ENCODE measurements around the gene WFDC12.

The WFDC12 gene

DNA sequence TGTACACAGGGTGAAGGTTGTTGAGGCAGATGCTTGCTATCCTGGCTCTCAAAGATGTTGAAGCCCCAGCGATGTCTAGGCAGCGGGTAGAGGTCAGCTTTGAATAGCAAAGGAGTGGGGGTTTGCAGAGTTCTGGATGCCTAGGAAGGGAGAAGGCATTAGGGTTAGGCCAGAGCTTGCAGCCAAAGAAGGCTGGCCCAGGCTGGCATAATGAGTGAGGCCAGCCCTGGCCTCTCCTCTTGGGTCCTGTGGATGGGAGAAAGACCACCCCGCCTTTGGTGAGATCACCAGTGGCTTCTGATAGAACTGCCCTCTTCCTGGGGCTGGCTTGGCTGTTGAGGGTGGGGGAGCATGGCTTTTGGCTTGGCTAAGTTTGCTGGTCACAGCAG is 8.9 kb downstream of the WFDC12 start:
- no peak for DNase-seq (ENCODE audit: low read depth)

GRCh38 chr20:45114465-45115385 is 9.5 kb downstream of the WFDC12 start, which contains the start of gene WFDC5:
WFDC5 (minus strand) TSS chr20:45115174; CDS start chr20:45115083, 91 bp downstream.
- no peak for DNase-seq (ENCODE audit: low read depth)

- DNase-seq (ENCODE audit: low read depth) = no peak
Observed at GRCh38 chr20:45113865-45114264, 10.4 kb downstream of the WFDC12 start.

- DNase-seq (ENCODE audit: low read depth) = no peak
Observed at GRCh38 chr20:45112754-45113153, 11.5 kb downstream of the WFDC12 start.

GRCh38 chr20:45111799-45112471 is 12.3 kb downstream of the WFDC12 start:
- DNase-seq (ENCODE audit: low read depth) = peak; percentile 51

DNA sequence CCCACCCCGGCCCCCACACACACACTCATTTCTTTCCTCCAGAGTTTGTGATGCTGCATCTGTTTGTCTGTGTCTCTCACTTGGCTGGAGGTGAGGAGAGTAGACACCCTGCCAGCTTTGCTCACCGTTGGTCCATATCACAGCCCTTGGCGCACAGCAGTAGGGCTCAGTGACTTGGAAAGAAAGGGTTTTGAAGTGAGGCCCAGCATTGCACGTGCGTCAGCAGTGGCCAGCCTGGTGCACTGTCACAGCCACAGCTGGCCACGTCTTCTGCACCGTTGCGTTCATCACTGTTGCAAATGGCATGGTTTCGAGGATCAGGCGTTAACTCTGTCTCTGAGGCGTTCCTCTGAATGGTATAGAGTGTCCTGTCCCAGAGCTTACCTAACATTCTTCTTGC is 13.0 kb downstream of the WFDC12 start:
- DNase-seq (ENCODE audit: low read depth) = no peak

- DNase-seq (ENCODE audit: low read depth) = no peak
Observed at GRCh38 chr20:45110301-45110700, 14.0 kb downstream of the WFDC12 start.

DNA sequence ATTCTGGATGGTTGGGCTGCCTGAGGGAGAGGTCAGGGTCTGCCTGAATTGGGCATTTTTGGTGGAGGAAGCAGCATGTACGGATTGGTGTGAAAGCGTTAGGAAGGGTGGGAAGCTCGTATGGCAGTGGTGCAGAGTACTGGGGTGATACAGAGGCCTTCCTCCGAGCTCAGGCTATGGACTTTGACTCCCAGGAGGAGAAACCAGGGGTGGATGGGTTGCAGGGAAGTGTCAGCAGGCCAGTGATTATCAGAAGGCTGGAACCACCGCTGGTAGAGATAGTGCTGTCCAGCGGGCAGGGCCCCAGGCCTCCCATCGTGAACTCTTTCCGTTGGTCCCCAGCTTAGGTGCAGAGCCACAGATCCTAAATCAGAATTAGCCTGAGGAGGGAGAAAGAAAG is 14.6 kb downstream of the WFDC12 start:
- no peak for DNase-seq (ENCODE audit: low read depth)

DNA sequence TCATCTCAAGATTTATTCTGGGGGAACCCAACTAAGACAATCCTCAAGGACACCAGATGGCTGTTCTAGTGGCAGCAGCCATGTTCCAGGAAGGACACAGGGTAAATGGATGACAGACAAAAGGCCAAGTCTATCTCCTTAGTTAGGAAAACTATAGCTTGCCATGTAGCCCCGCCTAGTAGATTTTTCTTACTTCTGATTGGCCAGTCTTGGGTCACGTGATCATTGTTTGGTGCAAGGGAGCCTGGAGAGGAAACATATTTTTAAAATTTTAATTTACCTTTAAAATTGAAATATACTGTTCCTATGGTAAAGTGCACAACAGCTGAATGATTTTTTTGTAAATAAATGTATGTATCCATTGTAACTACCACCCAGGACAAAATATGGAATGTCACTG is 18.9 kb downstream of the WFDC12 start:
- no peak for DNase-seq (ENCODE audit: low read depth)

DNA sequence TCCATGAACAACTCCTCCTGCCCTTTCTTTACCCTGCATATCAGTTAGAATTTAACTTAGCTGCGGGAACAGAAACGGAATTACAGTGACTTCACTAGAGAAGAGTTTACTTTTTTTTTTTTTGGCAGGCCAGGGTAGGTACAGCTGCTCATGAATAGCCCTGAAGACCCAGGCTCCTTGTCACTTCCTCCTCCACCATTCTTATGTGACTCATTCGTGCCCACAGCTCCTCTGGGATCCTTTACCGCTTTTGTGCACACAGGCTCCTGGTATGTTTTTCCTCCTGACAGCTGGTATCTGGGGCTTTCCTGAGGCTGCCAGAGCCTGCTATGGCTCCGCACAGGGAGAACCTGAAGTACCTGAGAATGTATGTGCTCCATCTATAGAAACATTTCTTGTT is 19.5 kb downstream of the WFDC12 start:
- DNase-seq (ENCODE audit: low read depth) = peak; percentile 88

GRCh38 chr20:45103072-45103471 is 21.2 kb downstream of the WFDC12 start:
- DNase-seq (ENCODE audit: low read depth) = no peak

DNA sequence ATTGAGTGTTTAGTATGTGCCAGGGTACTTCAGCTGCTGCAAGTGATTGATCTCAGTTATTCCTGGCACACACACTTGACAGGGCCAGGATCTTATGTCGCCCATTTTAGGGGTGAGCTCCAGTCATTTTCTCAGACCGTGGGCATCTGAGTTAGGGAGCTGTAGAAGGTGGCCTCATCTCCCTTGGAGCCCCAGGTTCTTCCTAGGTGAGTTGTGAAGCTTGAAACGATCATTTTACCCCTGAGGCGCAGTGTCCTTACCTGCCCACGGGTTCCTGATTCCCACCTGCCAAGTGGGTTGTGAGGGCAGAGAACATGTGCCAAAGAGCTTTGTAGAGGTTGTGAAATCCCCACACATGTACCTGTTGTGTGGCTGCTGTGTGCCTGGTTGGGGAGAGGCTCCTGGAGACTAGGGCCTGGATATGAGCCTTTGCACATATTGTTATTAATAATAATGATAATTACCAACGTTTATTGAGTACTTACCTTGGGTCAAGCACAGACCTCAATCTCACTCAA is 22.9 kb downstream of the WFDC12 start:
- DNase-seq (ENCODE audit: low read depth) = no peak

DNA sequence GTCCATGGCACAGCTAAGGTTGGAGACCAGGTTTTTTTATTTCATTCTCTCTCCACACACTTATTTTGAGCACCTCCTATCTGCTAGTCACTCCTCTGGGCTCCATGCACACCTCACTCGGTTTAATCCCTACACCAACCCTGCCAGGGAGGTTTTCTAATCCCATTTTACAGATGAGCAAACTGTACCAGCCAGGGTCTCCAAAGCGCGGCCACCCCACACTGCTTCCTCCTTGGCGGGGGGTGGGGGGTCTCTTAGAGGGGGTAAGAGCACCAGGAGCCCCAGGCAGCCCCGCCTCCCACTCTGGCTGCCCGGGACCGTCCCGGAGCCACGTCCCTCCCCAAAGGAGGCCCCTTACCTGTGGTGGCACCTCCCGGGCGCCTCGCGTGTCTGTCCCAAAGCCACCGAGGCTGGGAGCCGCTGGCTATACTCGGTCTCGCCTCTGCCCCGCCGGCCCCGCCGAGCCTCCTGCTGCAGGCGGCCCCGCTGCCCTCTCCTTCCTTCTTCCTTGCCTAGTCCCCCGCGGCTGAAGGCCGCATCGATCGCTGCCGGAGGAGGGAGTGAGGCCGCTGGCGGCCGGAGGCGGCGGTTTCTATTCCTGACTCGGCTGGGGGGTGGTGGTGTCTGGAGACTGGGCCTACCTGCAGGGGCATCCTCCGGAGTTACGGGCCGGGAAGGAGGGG is 23.6 kb downstream of the WFDC12 start, which contains the start of gene KCNS1:
KCNS1 (minus strand) TSS at position 565 of the 683 bp plus-strand sequence. CDS start 1,891 bp downstream, outside the sequence.
- DNase-seq (ENCODE audit: low read depth) = peak; percentile 37

DNA sequence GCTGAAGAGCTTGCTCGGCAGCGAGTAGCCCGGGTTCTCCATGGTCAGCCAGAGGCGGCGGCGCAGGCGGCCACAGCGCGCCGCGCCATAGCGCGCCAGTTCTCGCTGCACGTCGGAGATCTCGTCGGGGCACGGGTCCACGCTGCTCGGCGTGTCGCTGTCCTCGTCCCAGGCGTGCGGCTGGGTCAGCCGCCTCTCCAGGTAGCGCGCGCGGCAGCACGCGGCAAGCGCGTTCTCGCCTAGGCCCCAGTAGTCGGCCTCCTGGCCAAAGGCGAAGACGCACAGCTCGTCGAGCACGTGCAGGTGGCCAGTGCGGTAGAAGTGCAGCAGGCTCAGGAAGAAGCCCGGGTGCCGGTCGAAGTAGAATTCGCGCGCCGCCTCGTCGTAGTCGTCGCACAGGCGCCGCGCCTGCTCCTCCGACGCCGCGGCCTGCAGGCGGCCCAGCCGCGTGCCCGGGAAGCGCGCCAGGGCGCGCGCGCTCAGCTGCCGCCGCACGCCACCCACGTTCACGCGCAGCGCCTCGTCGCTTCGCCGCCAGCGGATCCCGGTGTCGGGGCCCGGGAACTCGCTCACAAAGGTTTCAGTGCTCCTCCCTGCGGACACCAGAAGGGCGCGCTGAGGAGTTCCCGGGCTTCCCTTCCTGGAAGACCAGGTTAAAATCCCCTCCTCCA is 26.0 kb downstream of the WFDC12 start:
- no peak for DNase-seq (ENCODE audit: low read depth)

DNA sequence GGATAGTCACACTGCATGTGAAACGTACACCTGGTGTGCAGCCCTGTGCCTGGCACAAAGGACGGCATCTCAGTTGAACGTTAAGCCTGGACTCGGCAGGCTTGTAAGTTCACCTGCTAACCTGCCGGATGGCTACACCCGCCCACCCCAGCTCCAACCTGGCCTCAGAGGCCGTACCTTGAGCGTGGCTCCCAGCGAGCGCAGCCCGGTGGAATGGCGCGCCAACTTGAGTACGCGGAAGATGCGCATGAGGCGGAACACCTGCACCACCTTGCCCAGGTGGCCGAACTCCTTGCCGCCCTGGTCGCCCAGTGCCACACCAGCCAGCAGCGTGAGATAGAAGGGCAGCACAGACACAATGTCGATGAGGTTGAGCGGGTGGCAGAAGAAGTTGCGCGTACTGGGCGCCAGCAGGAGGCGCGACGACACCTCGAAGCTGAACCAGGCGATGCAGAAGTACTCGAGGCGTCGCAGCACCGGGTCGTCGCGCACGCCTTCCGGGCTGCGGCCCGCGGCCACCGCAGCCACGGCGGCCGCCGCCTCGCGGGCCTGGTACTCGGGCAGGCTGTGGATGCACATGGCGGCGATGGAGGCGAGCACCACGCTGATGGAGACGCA is 26.7 kb downstream of the WFDC12 start:
- no peak for DNase-seq (ENCODE audit: low read depth)

GRCh38 chr20:45096781-45097180 is 27.5 kb downstream of the WFDC12 start:
- DNase-seq (ENCODE audit: low read depth) = no peak

DNA sequence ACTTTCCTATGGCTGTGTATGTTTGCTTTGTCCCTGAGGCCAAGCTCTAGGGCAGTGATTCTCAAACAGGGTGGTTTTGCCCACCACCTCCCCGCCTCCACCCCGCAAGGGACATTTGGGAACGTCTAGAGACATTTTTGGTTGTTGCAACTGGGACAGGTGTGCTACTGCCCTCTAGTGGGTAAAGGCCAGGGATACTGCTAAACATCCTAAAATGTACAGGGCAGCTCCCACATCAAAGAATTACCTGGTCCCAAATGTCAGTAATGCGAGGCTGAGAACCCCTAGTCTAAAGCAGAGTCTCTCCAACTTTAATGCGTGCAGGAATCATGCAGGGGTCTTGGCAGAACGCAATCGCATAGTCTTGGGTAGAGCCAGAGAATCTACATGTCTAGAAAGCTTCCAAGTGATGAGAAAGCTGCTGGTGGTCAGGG is 28.4 kb downstream of the WFDC12 start:
- peak; percentile 81 for DNase-seq (ENCODE audit: low read depth)

DNA sequence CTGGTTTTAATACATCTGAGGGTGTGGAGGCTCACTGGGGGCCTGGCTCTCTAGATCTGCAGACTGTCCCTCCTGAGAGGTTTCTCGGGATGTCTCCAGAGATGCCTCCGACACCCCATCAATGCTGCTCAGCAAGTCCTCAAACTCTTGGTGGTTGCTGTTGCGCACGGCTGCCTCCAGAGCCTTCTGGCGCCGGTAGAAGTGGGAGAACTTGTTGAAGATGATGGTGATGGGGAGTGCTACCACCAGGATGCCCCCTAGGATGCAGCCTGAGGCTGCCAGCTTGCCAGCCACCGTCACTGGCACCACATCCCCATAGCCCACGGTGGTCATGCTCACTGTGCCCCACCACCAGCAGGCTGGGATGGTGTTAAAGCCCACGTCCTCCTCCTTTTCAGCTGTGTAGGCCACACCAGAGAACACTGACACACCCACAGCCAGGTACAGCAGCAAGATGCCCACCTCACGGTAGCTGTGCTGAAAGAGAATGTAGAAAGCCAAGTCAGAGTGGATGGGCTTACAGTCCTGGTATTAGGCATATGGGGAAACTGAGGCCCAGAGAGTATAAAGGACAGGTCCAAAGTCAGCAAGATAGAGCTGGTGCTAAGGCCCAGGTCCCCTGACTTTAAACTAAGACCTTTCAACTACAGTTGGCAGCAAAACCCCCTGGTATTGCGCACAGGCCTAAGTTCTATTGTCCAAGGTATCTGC is 29.2 kb downstream of the WFDC12 start:
- DNase-seq (ENCODE audit: low read depth) = no peak

DNA sequence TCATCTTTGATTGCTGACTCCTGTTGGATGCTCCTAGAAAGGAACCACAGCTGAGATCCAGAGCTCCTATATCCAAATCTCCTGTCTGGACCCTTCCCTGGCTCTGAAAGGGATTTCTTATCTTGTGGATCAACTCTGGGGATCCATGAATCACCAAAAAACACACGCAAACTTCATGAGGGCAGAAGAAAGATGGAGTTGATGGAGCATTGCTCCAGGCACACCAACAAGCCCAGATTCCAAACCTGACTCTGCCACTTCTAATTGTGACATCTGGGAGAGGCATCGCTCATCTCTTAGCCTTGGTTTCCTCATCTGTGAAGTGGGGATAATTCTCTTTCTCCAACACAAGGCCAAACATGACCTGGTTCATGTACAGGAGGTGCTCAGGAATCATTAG is 30.1 kb downstream of the WFDC12 start:
- no peak for DNase-seq (ENCODE audit: low read depth)

DNA sequence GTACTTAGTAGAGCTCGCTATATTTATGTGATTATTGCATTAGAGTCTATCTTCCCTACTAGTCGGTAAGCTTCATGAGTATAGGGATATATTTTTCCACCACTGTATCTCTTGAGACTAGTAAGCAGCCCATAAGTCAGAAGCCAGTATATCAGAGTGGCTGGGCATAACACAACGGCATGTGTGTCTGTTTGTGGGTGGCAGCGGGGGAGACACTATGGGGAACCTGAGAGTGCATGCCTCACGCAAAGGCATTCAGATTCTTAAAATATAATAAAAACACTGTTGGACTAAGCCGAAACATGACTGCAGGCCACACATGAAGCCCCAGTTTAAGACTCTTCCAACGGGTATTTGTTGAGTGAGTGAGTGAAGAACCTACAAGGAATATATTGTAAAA is 31.4 kb downstream of the WFDC12 start:
- no peak for DNase-seq (ENCODE audit: low read depth)

DNA sequence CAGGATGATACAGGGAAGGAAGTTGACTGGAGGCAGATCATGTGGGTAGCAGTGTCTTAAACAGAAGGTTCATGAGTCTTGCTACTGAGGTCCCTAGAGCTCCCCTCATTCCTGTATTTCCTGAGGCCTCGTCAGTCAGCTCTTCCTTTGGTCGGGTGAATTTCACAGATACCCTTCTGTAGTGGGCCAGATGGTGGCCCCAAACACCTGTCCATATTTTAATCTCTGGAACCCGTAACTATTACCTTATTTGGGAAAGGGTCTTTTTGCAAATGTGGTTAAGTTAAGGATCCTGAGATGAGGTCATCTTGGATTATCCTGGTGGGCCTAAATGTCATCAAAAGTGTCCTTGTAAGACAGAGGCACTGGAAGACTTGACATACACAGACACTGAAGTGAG is 32.9 kb downstream of the WFDC12 start:
- no peak for DNase-seq (ENCODE audit: low read depth)

Data from ELR (cell line).